ENCODE measurements around the gene CAPZA1.

DNA sequence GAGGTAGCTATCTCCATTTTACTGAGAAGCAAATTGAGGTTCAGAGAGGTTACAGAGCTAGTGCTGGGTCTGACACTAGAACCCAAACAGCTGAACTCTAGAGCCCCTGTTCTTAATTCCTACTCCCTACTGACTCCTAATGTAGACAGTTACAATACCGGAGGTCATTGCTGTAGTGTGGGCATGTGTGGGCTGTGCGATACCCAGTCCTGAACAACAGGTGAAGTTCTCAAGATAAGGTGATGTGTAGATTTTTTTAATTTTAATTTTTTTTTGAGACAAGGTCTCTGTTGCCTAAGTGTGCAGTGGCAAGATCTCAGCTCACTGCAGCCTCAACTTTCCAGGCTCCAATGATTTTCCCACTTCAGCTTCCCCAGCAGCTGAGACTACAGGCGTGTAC is 88.9 kb downstream of the CAPZA1 start:
- TF ChIP-seq CTCF (IDR thresholded peaks at IDR 0.05; ENCODE audit: control extremely low read depth in 1 of 3, insufficient read depth in 1 of 3, low read depth in 1 of 3, low read length in 3 of 3): no peak
- TF ChIP-seq SP1 (IDR thresholded peaks at IDR 0.05; ENCODE audit: low read depth, low read length): no peak
- TF ChIP-seq EZH2 (IDR thresholded peaks at IDR 0.05; ENCODE audit: low read depth, low read length, severe bottlenecking): no peak
- no peak for TF ChIP-seq SUZ12 (IDR thresholded peaks at IDR 0.05; ENCODE audit: low read length)
- no peak for TF ChIP-seq TAF1 (IDR thresholded peaks at IDR 0.05; ENCODE audit: low read depth, low read length)
- no peak for TF ChIP-seq JUND (IDR thresholded peaks at IDR 0.05; ENCODE audit: low read length)
- no peak for TF ChIP-seq NRF1 (IDR thresholded peaks at IDR 0.05; ENCODE audit: low read depth, low read length)
- no peak for TF ChIP-seq GTF2F1 (IDR thresholded peaks at IDR 0.05; ENCODE audit: borderline replicate concordance, low read depth, low read length)
- TF ChIP-seq TBP (IDR thresholded peaks at IDR 0.05; ENCODE audit: low read depth, low read length): no peak
